Fibroblast of lung (primary cell): ENCODE measurements around the gene TNC. TPM values are rescaled to one million over a fixed set of nuclear protein-coding genes. Genes with fewer than 3 reads are reported as not detected.

Source experiments
- DNase-seq, 2 donors: peaks; one replicate each; pipeline versions ENCODE4 v3.0.0 to v3.0.0-alpha.2; 2010; ENCODE audit warnings: low read depth in 2 of 2
- H2AFZ ChIP-seq: 2 replicates; pipeline ENCODE4 v1.5.1; 2012; ENCODE audit warnings: low read length, control low read depth, inconsistent platforms
- H3K27ac ChIP-seq: 2 replicates; pipeline ENCODE4 v1.5.1; 2011; ENCODE audit warnings: low read length, control low read depth; ENCODE audit not compliant: insufficient read depth
- H3K27me3 ChIP-seq: 2 replicates; pipeline ENCODE4 v1.5.1; 2011; ENCODE audit warnings: mild to moderate bottlenecking, low read length; ENCODE audit not compliant: control insufficient read depth, insufficient read depth
- H3K36me3 ChIP-seq: 2 replicates; pipeline ENCODE4 v1.5.1; 2011; ENCODE audit warnings: low read length; ENCODE audit not compliant: control insufficient read depth, insufficient read depth
- H3K4me1 ChIP-seq: 2 replicates; pipeline ENCODE4 v1.5.1; 2011; ENCODE audit warnings: low read length; ENCODE audit not compliant: control insufficient read depth, insufficient read depth; ENCODE audit errors: extremely low read depth
- H3K4me2 ChIP-seq: 2 replicates; pipeline ENCODE4 v1.5.1; 2011; ENCODE audit warnings: low read length, control low read depth; ENCODE audit not compliant: insufficient read depth; ENCODE audit errors: extremely low read depth
- H3K4me3 ChIP-seq, 4 experiments: fragments of 200-600 bp in 1 of 4; sonication (generic) in 1 of 4; replicated peaks in 1 of 4; 2 replicates each; pipeline ENCODE4 v1.5.1; 2011 to 2016; ENCODE audit warnings: low read length in 4 of 4, low read depth in 3 of 4, mild to moderate bottlenecking in 3 of 4, control low read depth in 2 of 4, inconsistent platforms in 1 of 4, mixed read lengths in 1 of 4; ENCODE audit not compliant: insufficient read depth in 1 of 4; ENCODE audit errors: control extremely low read depth in 1 of 4
- H3K79me2 ChIP-seq: 2 replicates; pipeline ENCODE4 v1.5.1; 2012; ENCODE audit warnings: mild to moderate bottlenecking, low read length, inconsistent platforms; ENCODE audit not compliant: control insufficient read depth, insufficient read depth
- H3K9ac ChIP-seq: 2 replicates; pipeline ENCODE4 v1.5.1; 2011; ENCODE audit warnings: mild to moderate bottlenecking, low read length, control low read depth; ENCODE audit not compliant: insufficient read depth
- H3K9me3 ChIP-seq: 2 replicates; pipeline ENCODE4 v1.5.1; 2012; ENCODE audit warnings: low read depth, low read length; ENCODE audit not compliant: control insufficient read depth, insufficient read depth
- H4K20me1 ChIP-seq: 2 replicates; pipeline ENCODE4 v1.5.1; 2011; ENCODE audit warnings: low read length; ENCODE audit not compliant: control insufficient read depth, insufficient read depth; ENCODE audit errors: extremely low read depth
- CTCF ChIP-seq, 2 donors: IDR thresholded peaks in 1 of 2; conservative IDR thresholded peaks in 1 of 2; 1 replicate in 1 of 2; 2 replicates in 1 of 2; pipeline ENCODE4 v1.5.1; 2011 to 2012; ENCODE audit warnings: low read length in 2 of 2, control low read depth in 1 of 2, inconsistent platforms in 1 of 2, low read depth in 1 of 2, mild to moderate bottlenecking in 1 of 2
- EZH2 ChIP-seq: IDR thresholded peaks from 2 replicates; pipeline ENCODE4 v1.5.1; 2012; ENCODE audit warnings: low read length, control low read depth, mild to moderate bottlenecking; ENCODE audit errors: missing control alignments
- polyA plus RNA-seq, 2 donors: library from polyadenylated mRNA; depleted of rRNA in 1 of 2; stranded (reverse) in 1 of 2; unstranded in 1 of 2; fragments of >200 nt; gene quantifications; 2 replicates each; pipeline ENCODE4 v1.2.1, GENCODE V29; 2011 to 2012; ENCODE audit warnings: missing spikeins in 1 of 2
- total RNA-seq: library from RNA; depleted of rRNA; stranded (reverse); fragments of >200 nt; gene quantifications from 2 replicates; pipeline ENCODE4 v1.2.1, GENCODE V29; 2014

Gene TNC
- total and polyA plus RNA-seq, 2 donors (not counting 1 experiment from before 2014, with no cell fraction given): 227 to 560 TPM

GRCh38 chr9:115111874-115112273 lies 6.1 kb downstream of the TNC start:
- no peak overlapping the region for H2AFZ ChIP-seq
- no peak for DNase-seq
- TF ChIP-seq EZH2: no peak
- TF ChIP-seq CTCF (conservative IDR thresholded peaks at IDR 0.05 in 1 of 2, IDR thresholded peaks at IDR 0.05 in 1 of 2; ENCODE audit: low read depth in 1 of 2, low read length in 2 of 2): no peak
- no peak overlapping the region for H3K4me2 ChIP-seq
- no peak overlapping the region for H3K9ac ChIP-seq
- H3K27ac ChIP-seq: no peak overlapping the region
- H4K20me1 ChIP-seq: no peaks in the 10 kb centered on the region
- H3K4me3 ChIP-seq: no peak overlapping the region
- H3K79me2 ChIP-seq: peaks cover 66% of the 10 kb centered on the region
- peaks cover 13% of the 10 kb centered on the region for H3K4me1 ChIP-seq
- H3K9me3 ChIP-seq: no peaks in the 10 kb centered on the region
- peaks cover 5% of the 10 kb centered on the region for H3K36me3 ChIP-seq
- H3K27me3 ChIP-seq: no peaks in the 10 kb centered on the region

GRCh38 chr9:115109486-115109885 lies 8.5 kb downstream of the TNC start:
- no peak overlapping the region for H3K9ac ChIP-seq
- H3K27ac ChIP-seq: no peak overlapping the region
- peaks cover 5% of the 10 kb centered on the region for H3K36me3 ChIP-seq
- no peak overlapping the region for H2AFZ ChIP-seq
- no peaks in the 10 kb centered on the region for H4K20me1 ChIP-seq
- peak; percentile 51 to 83 for DNase-seq
- H3K4me1 ChIP-seq: peaks cover 16% of the 10 kb centered on the region
- no peaks in the 10 kb centered on the region for H3K27me3 ChIP-seq
- peaks cover 66% of the 10 kb centered on the region for H3K79me2 ChIP-seq
- H3K4me2 ChIP-seq: no peak overlapping the region
- no peak overlapping the region for H3K4me3 ChIP-seq
- H3K9me3 ChIP-seq: no peaks in the 10 kb centered on the region
- no peak for TF ChIP-seq CTCF (conservative IDR thresholded peaks at IDR 0.05 in 1 of 2, IDR thresholded peaks at IDR 0.05 in 1 of 2; ENCODE audit: low read depth in 1 of 2, low read length in 2 of 2)
- TF ChIP-seq EZH2: no peak

GRCh38 chr9:115107701-115108100 lies 10.3 kb downstream of the TNC start:
- Histone ChIP-seq H3K27me3 (no peaks in the 10 kb centered on the region), H3K4me3 (no peak overlapping the region), H2AFZ (no peak overlapping the region), H3K9me3 (no peaks in the 10 kb centered on the region), H3K4me1 (peaks cover 15% of the 10 kb centered on the region), H4K20me1 (no peaks in the 10 kb centered on the region), H3K27ac (no peak overlapping the region), H3K36me3 (peaks cover 2% of the 10 kb centered on the region), H3K79me2 (peaks cover 58% of the 10 kb centered on the region), H3K9ac (no peak overlapping the region), H3K4me2 (no peak overlapping the region)
- TF ChIP-seq EZH2: no peak
- TF ChIP-seq CTCF (conservative IDR thresholded peaks at IDR 0.05 in 1 of 2, IDR thresholded peaks at IDR 0.05 in 1 of 2; ENCODE audit: low read depth in 1 of 2, low read length in 2 of 2): no peak
- peak in 1 of 2 donors; percentile 73 for DNase-seq
